Stomach (tissue), 9 donors: ENCODE data around the gene HOXB6. TPM values are rescaled to one million over a fixed set of nuclear protein-coding genes. Genes with fewer than 3 reads are reported as not detected.
A peak's percentile ranks its signal among the peaks of the same experiment; 100 is the strongest.

Experiments
- DNase-seq, 2 donors: peaks; one replicate each; pipeline versions ENCODE4 v3.0.0 to v3.0.0-alpha.2; 2013 to 2019
- H3K27ac ChIP-seq, 5 donors: fragments of 200-600 bp in 4 of 5; sonication (generic) in 4 of 5; one replicate each; pipeline ENCODE4 v1.5.1; 2013 to 2019; ENCODE audit warnings: mild to moderate bottlenecking in 1 of 5, moderate library complexity in 1 of 5
- H3K27me3 ChIP-seq, 3 donors: fragments of 200-600 bp; sonication (generic); one replicate each; pipeline ENCODE4 v1.5.1; 2017 to 2019; ENCODE audit warnings: mixed run types in 1 of 3
- H3K36me3 ChIP-seq, 4 donors: fragments of 200-600 bp; sonication (generic); 1 replicate in 3 of 4; 2 replicates in 1 of 4; pipeline ENCODE4 v1.5.1; 2016 to 2019
- H3K4me1 ChIP-seq, 4 donors: fragments of 200-600 bp; sonication (generic); one replicate each; pipeline ENCODE4 v1.5.1; 2016 to 2019
- H3K4me3 ChIP-seq, 4 donors: fragments of 200-600 bp; sonication (generic) in 3 of 4; one replicate each; pipeline ENCODE4 v1.5.1; 2016 to 2019; ENCODE audit warnings: mild to moderate bottlenecking in 1 of 4
- H3K9me3 ChIP-seq, 4 donors: fragments of 200-600 bp; sonication (generic); one replicate each; pipeline ENCODE4 v1.5.1; 2016 to 2019
- CTCF ChIP-seq, 7 experiments: fragments of 450-650 bp in 4 of 7; fragments of 200-600 bp in 3 of 7; sonication (generic) in 3 of 7; IDR thresholded peaks; one replicate each; pipeline ENCODE4 v1.5.1; 2016 to 2019; ENCODE audit warnings: antibody characterized with exemption in 7 of 7, control low read depth in 2 of 7, mild to moderate bottlenecking in 1 of 7
- EP300 ChIP-seq: sonication (generic); formaldehyde crosslinking; IDR thresholded peaks from one replicate; pipeline ENCODE4 v1.6.1; 2017; ENCODE audit warnings: antibody characterized with exemption
- POLR2A ChIP-seq, 4 donors: fragments of 450-650 bp; IDR thresholded peaks; one replicate each; pipeline ENCODE4 v1.6.1; 2016; ENCODE audit warnings: antibody characterized with exemption in 4 of 4, control low read depth in 2 of 4, mild to moderate bottlenecking in 1 of 4, moderate library complexity in 1 of 4
- POLR2AphosphoS5 ChIP-seq, 3 donors: sonication (generic); formaldehyde crosslinking; IDR thresholded peaks; one replicate each; pipeline ENCODE4 v1.6.1; 2016; ENCODE audit warnings: antibody characterized with exemption in 3 of 3
- WGBS, 5 donors: extraction: QIAGEN DNeasy Blood & Tissue Kit in 3 of 5; methylation state at CpG; one replicate each; pipeline versions ENCODE4 v1.1.5 to v1.1.7; 2013 to 2018; 5-methylcytosine and 5-hydroxymethylcytosine counted together
- intact Hi-C: fragments of 100-400 bp; cut with DNase I; formaldehyde crosslinking; loops from one replicate; pipeline ENCODE4 v1.15.1; 2023; ENCODE audit warnings: low total_unique reads
- polyA plus RNA-seq, 3 donors: library from polyadenylated mRNA; stranded (reverse); fragments of 200-250 nt; gene quantifications; one replicate each; pipeline ENCODE4 v1.2.3, GENCODE V29; 2013
- total RNA-seq, 5 donors: library from RNA; depleted of rRNA; stranded (reverse); fragments of >200 nt; gene quantifications; one replicate each; pipeline versions ENCODE4 v1.1.0 to v1.2.3, GENCODE V29; 2014 to 2016
- donor health status: healthy with polysubstance abuse.
- donor health status: Bipolar disorder and iron deficiency.
- donor health status: healthy.

Gene HOXB6
- total and polyA plus RNA-seq, 8 donors: 4.2 to 150 (median 10.9) TPM

GRCh38 chr17:48616717-48617470, 12.1 kb upstream of the HOXB6 start:
- TF ChIP-seq EP300 (no peak), POLR2A (IDR thresholded peaks at IDR 0.05) (no peak), CTCF (IDR thresholded peaks at IDR 0.05) (no peak), POLR2AphosphoS5 (IDR thresholded peaks at IDR 0.05) (no peak)
- H3K27ac ChIP-seq: peak overlapping the region in 1 of 5 donors; percentile 88
- WGBS, 5 donors: 21 to 41% (median 22%) methylated on average over 14 to 15 of the region's 15 CpGs
- H3K27me3 ChIP-seq: peaks cover 13 to 100% (median 98%) of the 10 kb centered on the region in 3 donors
- intact Hi-C loops: no loop called here
- H3K4me1 ChIP-seq: peaks cover 31 to 53% (median 40%) of the 10 kb centered on the region in 4 donors
- DNase-seq: no peak
- no peaks in the 10 kb centered on the region for H3K9me3 ChIP-seq
- peak overlapping the region in 1 of 4 donors; percentile 25 for H3K4me3 ChIP-seq
- no peaks in the 10 kb centered on the region for H3K36me3 ChIP-seq

GRCh38 chr17:48615963-48616716, 11.4 kb upstream of the HOXB6 start:
- Histone ChIP-seq H3K4me1 (peaks cover 38 to 61% (median 48%) of the 10 kb centered on the region in 4 donors), H3K4me3 (no peak overlapping the region)

GRCh38 chr17:48615047-48615962, 10.5 kb upstream of the HOXB6 start, which contains the start of gene HOXB8:
Gene HOXB8, minus strand, starts transcription at chr17:48615292. Its CDS starts 588 bp downstream, at chr17:48614704.
- H3K27me3 ChIP-seq: peaks cover 13 to 100% (median 98%) of the 10 kb centered on the region in 3 donors
- H3K9me3 ChIP-seq: no peaks in the 10 kb centered on the region
- H3K4me1 ChIP-seq: peaks cover 40 to 67% (median 56%) of the 10 kb centered on the region in 4 donors
- no peaks in the 10 kb centered on the region for H3K36me3 ChIP-seq
- peak within 1 kb of the TSS; percentile 21 to 62 (median 58) for H3K4me3 ChIP-seq
- 12 to 22% (median 19%) methylated on average over 41 of the region's 41 CpGs for WGBS, 5 donors
- intact Hi-C loops: no loop called here
- DNase-seq: no peak
- peak within 1 kb of the TSS in 4 of 5 donors; percentile 73 to 93 (median 80) for H3K27ac ChIP-seq
- TF ChIP-seq POLR2A (IDR thresholded peaks at IDR 0.05) (no peak), CTCF (IDR thresholded peaks at IDR 0.05) (no peak), POLR2AphosphoS5 (IDR thresholded peaks at IDR 0.05) (no peak), EP300 (no peak)

More at GRCh38 chr17:48615963-48616716, 11.4 kb upstream of the HOXB6 start:
- intact Hi-C loops: no loop called here
- peak overlapping the region in 1 of 5 donors; percentile 88 for H3K27ac ChIP-seq
- H3K36me3 ChIP-seq: no peaks in the 10 kb centered on the region
- H3K27me3 ChIP-seq: peaks cover 13 to 100% (median 98%) of the 10 kb centered on the region in 3 donors
- TF ChIP-seq EP300 (no peak), POLR2A (IDR thresholded peaks at IDR 0.05) (no peak), CTCF (IDR thresholded peaks at IDR 0.05) (no peak), POLR2AphosphoS5 (IDR thresholded peaks at IDR 0.05) (no peak)
- H3K9me3 ChIP-seq: no peaks in the 10 kb centered on the region
- no peak for DNase-seq
- 18 to 30% (median 25%) methylated on average over 17 of the region's 17 CpGs for WGBS, 5 donors
